ENCODE data around the gene NEURL1B.

- TF ChIP-seq CTCF (IDR thresholded peaks at IDR 0.05) (no peak), POLR2A (IDR thresholded peaks at IDR 0.05) (no peak)
These were observed 41.9 kb upstream of the NEURL1B start for GRCh38 chr5:172599204-172599567.
